GM12878 (cell line): ENCODE results near the gene DIPK1A. TPM values are rescaled to one million over a fixed set of nuclear protein-coding genes. Genes with fewer than 3 reads are reported as not detected.

Experiments used
- ASH2L ChIP-seq: fragments of 300-600, 200-600 bp; sonication (generic); IDR thresholded peaks from 2 replicates; pipeline ENCODE4 v1.6.1; 2017; ENCODE audit warnings: low read depth, mild to moderate bottlenecking, borderline replicate concordance
- CHD1 ChIP-seq: IDR thresholded peaks from 2 replicates; pipeline ENCODE4 v1.6.1; 2012; ENCODE audit warnings: low read depth, low read length, improper control_type of control experiment
- E2F4 ChIP-seq: IDR thresholded peaks from 2 replicates; pipeline ENCODE4 v1.6.1; 2012; ENCODE audit warnings: low read depth, low read length, improper control_type of control experiment
- E4F1 ChIP-seq: fragments of 450-650 bp; IDR thresholded peaks from 2 replicates; pipeline ENCODE4 v1.6.1; 2018; ENCODE audit warnings: borderline replicate concordance, mild to moderate bottlenecking; ENCODE audit not compliant: partially characterized antibody
- FOXK2 ChIP-seq: fragments of 450-650 bp; IDR thresholded peaks from 2 replicates; pipeline ENCODE4 v1.6.1; 2017; ENCODE audit warnings: mild to moderate bottlenecking, moderate library complexity
- KLF5 ChIP-seq: fragments of 450-650 bp; IDR thresholded peaks from 2 replicates; pipeline ENCODE4 v1.6.1; 2014; ENCODE audit warnings: mild to moderate bottlenecking; ENCODE audit not compliant: partially characterized antibody
- LARP7 ChIP-seq: fragments of 450-650 bp; IDR thresholded peaks from 2 replicates; pipeline ENCODE4 v1.6.1; 2017; ENCODE audit warnings: mild to moderate bottlenecking
- MEF2B ChIP-seq: fragments of 450-650 bp; IDR thresholded peaks from 2 replicates; pipeline ENCODE4 v1.6.1; 2018; ENCODE audit warnings: mild to moderate bottlenecking, moderate library complexity; ENCODE audit not compliant: partially characterized antibody, poor library complexity, severe bottlenecking
- MTA2 ChIP-seq: fragments of 450-650 bp; IDR thresholded peaks from 2 replicates; pipeline ENCODE4 v1.6.1; 2016; ENCODE audit warnings: low read depth, mild to moderate bottlenecking, moderate library complexity
- NBN ChIP-seq: fragments of 450-650 bp; IDR thresholded peaks from 2 replicates; pipeline ENCODE4 v1.6.1; 2016
- NFIC ChIP-seq: IDR thresholded peaks from 2 replicates; pipeline ENCODE4 v1.6.1; 2012; ENCODE audit warnings: low read depth, mild to moderate bottlenecking, inconsistent platforms, low read length, moderate library complexity
- NFXL1 ChIP-seq: fragments of 450-650 bp; IDR thresholded peaks from 2 replicates; pipeline ENCODE4 v1.6.1; 2017; ENCODE audit warnings: antibody characterized with exemption, mild to moderate bottlenecking, borderline replicate concordance
- NFYB ChIP-seq: IDR thresholded peaks from 2 replicates; pipeline ENCODE4 v1.6.1; 2011; ENCODE audit warnings: low read depth, mild to moderate bottlenecking, low read length, improper control_type of control experiment, moderate library complexity; ENCODE audit not compliant: insufficient read depth
- NR2F1 ChIP-seq: fragments of 450-650 bp; conservative IDR thresholded peaks from 2 replicates; pipeline ENCODE4 v1.6.1; 2017; ENCODE audit warnings: mild to moderate bottlenecking
- POLR2AphosphoS5 ChIP-seq: IDR thresholded peaks from 2 replicates; pipeline ENCODE4 v1.6.1; 2011; ENCODE audit warnings: mild to moderate bottlenecking, low read length, inconsistent platforms
- POU2F2 ChIP-seq: IDR thresholded peaks from 3 replicates; pipeline ENCODE4 v1.6.1; 2011; ENCODE audit warnings: low read depth, mild to moderate bottlenecking, low read length, borderline replicate concordance
- SIN3A ChIP-seq: IDR thresholded peaks from 2 replicates; pipeline ENCODE4 v1.6.1; 2012; ENCODE audit warnings: low read depth, low read length, improper control_type of control experiment
- TBL1XR1 ChIP-seq: IDR thresholded peaks from 2 replicates; pipeline ENCODE4 v1.6.1; 2012; ENCODE audit warnings: low read depth, low read length, improper control_type of control experiment
- ZBED1 ChIP-seq: IDR thresholded peaks from 2 replicates; pipeline ENCODE4 v1.6.1; 2016; ENCODE audit warnings: borderline replicate concordance
- ZNF384 ChIP-seq: IDR thresholded peaks from 2 replicates; pipeline ENCODE4 v1.6.1; 2012; ENCODE audit warnings: low read depth, mild to moderate bottlenecking, low read length, improper control_type of control experiment, borderline replicate concordance
- ZNF592 ChIP-seq: fragments of 450-650 bp; IDR thresholded peaks from 2 replicates; pipeline ENCODE4 v1.6.1; 2017; ENCODE audit warnings: mild to moderate bottlenecking, moderate library complexity
- ZSCAN29 ChIP-seq: fragments of 450-650 bp; IDR thresholded peaks from 2 replicates; pipeline ENCODE4 v1.6.1; 2017; ENCODE audit warnings: mild to moderate bottlenecking, moderate library complexity
- polyA plus RNA-seq, 11 experiments: library from polyadenylated mRNA; depleted of rRNA in 4 of 11; unstranded in 6 of 11; stranded (reverse) in 5 of 11; fragments of >200 nt; fragmentation: Nextera tagmentation in 4 of 11; fragmentation: Illumina TruSeq in 1 of 11; extraction: Ambion mirVana in 4 of 11; extraction: Trizol in 1 of 11; gene quantifications; 1 replicate in 1 of 11; 2 replicates in 10 of 11; pipeline versions ENCODE4 v1.2.1 to v1.2.3, GENCODE V29; 2011 to 2016; ENCODE audit warnings: inconsistent platforms in 2 of 11, missing spikeins in 2 of 11, low read depth in 1 of 11
- total RNA-seq, 4 experiments: library from RNA; depleted of rRNA in 3 of 4; stranded (reverse); fragments of >200 nt in 3 of 4; fragmentation: Illumina TruSeq in 1 of 4; extraction: Trizol in 1 of 4; gene quantifications; 2 replicates each; pipeline versions ENCODE4 v1.2.1 to v1.2.3, GENCODE V29; 2013 to 2021
- TF ChIP-seq, protein P1 (sequence below): IDR thresholded peaks from 2 replicates; pipeline ENCODE4 v1.6.1; 2011; ENCODE audit warnings: mild to moderate bottlenecking, low read depth, low read length, moderate library complexity; ENCODE audit not compliant: insufficient replicate concordance

Gene DIPK1A
- total and polyA plus RNA-seq, 10 of the 15 experiments (the other 5 are each of a cell fraction or from before 2014, with no cell fraction given), result 4.9 to 15.0 (median 9.7) TPM

- TF ChIP-seq E4F1 (no peak), FOXK2 (no peak), MEF2B (no peak), ZNF384 (no peak), MTA2 (no peak), NFIC (no peak), ZBED1 (no peak), ZSCAN29 (no peak), TBL1XR1 (no peak), CHD1 (no peak), POLR2AphosphoS5 (no peak), NFXL1 (no peak), ZNF592 (peak; percentile 86), NR2F1 (no peak), POU2F2 (peak; percentile 62; the same call in 1 of the 3 replicates), SIN3A (no peak), KLF5 (no peak), NBN (peak; percentile 67; the same call in 1 of the 2 replicates), NFYB (no peak), E2F4 (no peak), ASH2L (no peak), LARP7 (no peak)
- TF ChIP-seq, protein P1, sequence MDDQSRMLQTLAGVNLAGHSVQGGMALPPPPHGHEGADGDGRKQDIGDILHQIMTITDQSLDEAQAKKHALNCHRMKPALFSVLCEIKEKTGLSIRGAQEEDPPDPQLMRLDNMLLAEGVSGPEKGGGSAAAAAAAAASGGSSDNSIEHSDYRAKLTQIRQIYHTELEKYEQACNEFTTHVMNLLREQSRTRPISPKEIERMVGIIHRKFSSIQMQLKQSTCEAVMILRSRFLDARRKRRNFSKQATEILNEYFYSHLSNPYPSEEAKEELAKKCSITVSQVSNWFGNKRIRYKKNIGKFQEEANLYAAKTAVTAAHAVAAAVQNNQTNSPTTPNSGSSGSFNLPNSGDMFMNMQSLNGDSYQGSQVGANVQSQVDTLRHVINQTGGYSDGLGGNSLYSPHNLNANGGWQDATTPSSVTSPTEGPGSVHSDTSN, result no peak
Measured at GRCh38 chr1:92858564-92859399, 102.5 kb downstream of the DIPK1A start (continued).
